Spinal cord (tissue), 10 donors: ENCODE results near the gene PSMD13. TPM values are rescaled to one million over a fixed set of nuclear protein-coding genes. Genes with fewer than 3 reads are reported as not detected.

Source experiments
- DNase-seq, 6 donors: peaks; one replicate each; pipeline versions ENCODE4 v3.0.0 to v3.0.0-alpha.2; 2013 to 2015; ENCODE audit warnings: low spot score in 6 of 6, low read depth in 4 of 6
- H3K27ac ChIP-seq: one replicate; pipeline ENCODE4 v1.5.1; 2013; ENCODE audit warnings: low read depth, low read length, control low read depth
- H3K27me3 ChIP-seq: one replicate; pipeline ENCODE4 v1.6.1; 2013; ENCODE audit warnings: low read length; ENCODE audit not compliant: control insufficient read depth, insufficient read depth
- H3K36me3 ChIP-seq: one replicate; pipeline ENCODE4 v1.6.1; 2013; ENCODE audit warnings: low read length; ENCODE audit not compliant: control insufficient read depth, insufficient read depth
- H3K4me1 ChIP-seq: one replicate; pipeline ENCODE4 v1.6.1; 2013; ENCODE audit warnings: low read length; ENCODE audit not compliant: control insufficient read depth, insufficient read depth
- H3K4me3 ChIP-seq: one replicate; pipeline ENCODE4 v1.5.1; 2013; ENCODE audit warnings: low read depth, low read length, control low read depth
- H3K9me3 ChIP-seq: one replicate; pipeline ENCODE4 v1.6.1; 2013; ENCODE audit warnings: low read length; ENCODE audit not compliant: control insufficient read depth, insufficient read depth
- WGBS: methylation state at CpG from one replicate; pipeline ENCODE4 v1.1.5; 2013; ENCODE audit warnings: missing lambda C conversion rate; ENCODE audit not compliant: insufficient coverage; 5-methylcytosine and 5-hydroxymethylcytosine counted together
- polyA plus RNA-seq, 2 donors: library from polyadenylated mRNA; unstranded; fragments of 120-200 nt; gene quantifications; one replicate each; pipeline ENCODE4 v1.2.1, GENCODE V29; 2013; ENCODE audit not compliant: insufficient read length in 2 of 2
- total RNA-seq, 2 donors: library from RNA; depleted of rRNA in 1 of 2; stranded (reverse); fragments of 120-200 nt in 1 of 2; fragments of >200 nt in 1 of 2; gene quantifications; one replicate each; pipeline versions ENCODE4 v1.2.3 to v1.2.4, GENCODE V29; 2013 to 2014
- donor health status: healthy.

PSMD13 gene
- total and polyA plus RNA-seq, 4 donors = 93.5 to 160 (median 114) TPM

DNA sequence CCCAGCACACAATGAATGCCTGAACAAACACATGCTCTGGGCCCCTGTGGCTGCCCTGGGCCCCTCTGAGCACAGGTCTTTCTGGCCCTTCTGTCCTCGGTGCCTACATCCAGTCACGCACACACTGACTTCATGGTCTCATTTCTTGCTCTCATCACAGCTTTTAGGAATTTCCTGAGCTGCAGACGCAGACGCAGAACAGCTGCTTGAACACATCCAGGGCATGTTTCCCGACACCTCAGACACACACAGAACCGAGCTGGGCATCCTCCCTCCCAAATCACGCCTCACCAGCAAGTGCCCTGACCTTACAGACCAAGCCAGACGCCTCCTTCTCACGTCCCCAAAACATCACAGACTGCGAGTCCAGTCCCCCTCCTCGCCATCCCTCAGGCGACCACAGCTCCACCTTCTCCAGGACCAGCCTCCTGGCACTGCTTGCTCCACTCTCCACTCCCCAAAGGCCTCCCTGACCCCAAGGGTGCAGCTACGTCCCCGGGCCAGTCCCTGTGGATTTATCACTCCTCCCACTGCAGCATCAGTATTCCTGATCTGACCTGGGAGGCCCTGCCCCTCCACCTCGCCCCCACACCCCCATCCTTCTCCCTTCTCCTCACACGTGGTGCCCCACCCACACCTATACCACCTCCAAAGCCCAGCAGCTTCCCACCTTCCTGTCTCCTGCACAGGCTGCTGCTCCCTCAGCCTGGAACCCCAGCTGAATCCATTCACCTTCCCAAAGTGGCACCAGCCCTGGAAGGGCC lies 13.6 kb upstream of the PSMD13 start:
- Histone ChIP-seq H3K27me3 (no peaks in the 10 kb centered on the region), H3K27ac (no peak overlapping the region), H3K9me3 (no peaks in the 10 kb centered on the region), H3K4me1 (no peaks in the 10 kb centered on the region), H3K36me3 (peaks cover 30% of the 10 kb centered on the region), H3K4me3 (no peak overlapping the region)
- DNase-seq = no peak
- WGBS = 86% methylated on average over 16 of the region's 16 CpGs

DNA sequence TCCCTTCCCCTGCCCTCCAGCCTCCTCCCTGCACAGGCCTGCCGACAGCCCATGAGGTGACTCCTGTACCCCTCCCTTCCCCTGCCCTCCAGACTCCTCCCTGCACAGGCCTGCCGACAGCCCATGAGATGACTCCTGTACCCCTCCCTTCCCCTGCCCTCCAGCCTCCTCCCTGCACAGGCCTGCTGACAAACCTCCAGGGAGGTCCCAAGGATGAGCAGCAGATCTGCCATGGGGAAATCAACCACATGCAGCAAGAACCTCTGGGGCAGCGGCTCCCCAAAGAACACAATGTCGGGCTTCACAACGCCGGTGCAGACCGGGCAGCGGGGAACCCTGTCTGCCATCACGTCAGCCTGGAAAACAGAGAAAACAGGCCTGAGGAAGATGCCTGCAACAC lies 12.9 kb upstream of the PSMD13 start:
- DNase-seq = no peak
- Histone ChIP-seq H3K27me3 (no peaks in the 10 kb centered on the region), H3K4me1 (no peaks in the 10 kb centered on the region), H3K4me3 (no peak overlapping the region), H3K9me3 (no peaks in the 10 kb centered on the region), H3K36me3 (peaks cover 26% of the 10 kb centered on the region), H3K27ac (no peak overlapping the region)
- 91% methylated on average over 8 of the region's 9 CpGs for WGBS

DNA sequence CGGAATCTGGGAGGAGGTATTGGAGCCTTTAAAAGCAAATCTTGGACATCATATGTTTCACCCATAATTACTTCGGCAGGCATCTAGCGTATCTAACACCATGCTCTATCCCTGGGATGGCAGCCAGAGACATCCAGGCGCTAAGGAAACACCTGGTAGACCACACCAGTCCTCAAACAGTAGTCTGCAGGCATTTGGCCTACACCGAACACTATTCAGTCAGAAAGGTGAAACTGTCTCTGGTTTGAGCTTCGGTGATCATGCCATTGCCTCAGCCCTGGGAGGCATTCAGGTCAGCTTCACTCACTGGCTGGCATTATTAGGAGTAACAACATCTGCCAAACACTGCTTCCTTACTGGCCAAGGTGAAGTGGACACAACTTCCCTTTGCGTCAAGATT lies 12.4 kb upstream of the PSMD13 start:
- H3K4me1 ChIP-seq = no peaks in the 10 kb centered on the region
- no peaks in the 10 kb centered on the region for H3K27me3 ChIP-seq
- peaks cover 26% of the 10 kb centered on the region for H3K36me3 ChIP-seq
- DNase-seq = no peak
- no peak overlapping the region for H3K4me3 ChIP-seq
- no peak overlapping the region for H3K27ac ChIP-seq
- WGBS = 98% methylated on average over 5 of the region's 7 CpGs
- no peaks in the 10 kb centered on the region for H3K9me3 ChIP-seq

DNA sequence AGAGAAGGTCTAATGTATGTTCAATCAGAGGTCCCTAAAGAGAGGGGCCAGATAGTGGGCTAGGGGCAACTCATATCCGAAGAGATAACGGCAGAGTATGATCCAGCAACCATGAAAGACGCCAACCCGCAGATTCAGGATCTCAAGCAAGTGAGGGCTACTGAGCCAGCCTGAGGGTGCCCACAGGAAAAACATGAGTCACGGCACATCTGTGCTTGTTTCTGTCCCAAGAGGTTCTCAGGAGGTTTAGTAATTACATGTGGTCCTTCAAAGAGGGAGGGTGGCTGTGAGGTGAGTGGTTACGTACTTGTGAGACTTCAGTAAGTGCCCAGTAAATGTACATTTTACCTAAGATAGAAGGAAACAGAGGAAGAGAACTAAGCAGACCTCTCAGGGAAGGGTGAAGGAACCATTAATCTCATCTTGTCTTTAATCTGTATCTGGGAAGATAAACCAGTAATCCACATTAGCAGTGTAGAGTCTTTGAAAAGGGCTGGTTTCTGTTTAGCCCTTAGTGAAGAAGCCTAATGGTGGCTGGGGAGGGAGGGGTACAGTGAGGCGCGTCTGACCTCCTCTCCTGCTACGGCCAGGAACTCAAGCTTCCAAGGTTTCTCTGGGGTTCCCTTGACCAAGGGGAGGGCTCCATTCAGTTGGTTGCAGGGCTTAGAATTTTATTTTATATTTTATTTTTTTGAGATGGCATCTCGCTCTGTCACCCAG lies 10.9 kb upstream of the PSMD13 start:
- WGBS = 95% methylated on average over 7 of the region's 10 CpGs
- H3K36me3 ChIP-seq = peaks cover 34% of the 10 kb centered on the region
- no peak for DNase-seq
- H3K27ac ChIP-seq = no peak overlapping the region
- H3K4me3 ChIP-seq = no peak overlapping the region
- H3K4me1 ChIP-seq = no peaks in the 10 kb centered on the region
- H3K9me3 ChIP-seq = no peaks in the 10 kb centered on the region
- H3K27me3 ChIP-seq = no peaks in the 10 kb centered on the region

- no peaks in the 10 kb centered on the region for H3K27me3 ChIP-seq
- 92% methylated on average over 3 of the region's 6 CpGs for WGBS
- DNase-seq = no peak
- no peak overlapping the region for H3K27ac ChIP-seq
- no peaks in the 10 kb centered on the region for H3K9me3 ChIP-seq
- H3K4me3 ChIP-seq = no peak overlapping the region
- H3K4me1 ChIP-seq = no peaks in the 10 kb centered on the region
- H3K36me3 ChIP-seq = peaks cover 34% of the 10 kb centered on the region
These were observed 8.9 kb upstream of the PSMD13 start for GRCh38 chr11:227824-228379.

GRCh38 chr11:230431-230830 lies 6.3 kb upstream of the PSMD13 start:
- 93% methylated on average over 10 of the region's 10 CpGs for WGBS
- DNase-seq = no peak
- no peak overlapping the region for H3K4me3 ChIP-seq
- H3K36me3 ChIP-seq = peaks cover 28% of the 10 kb centered on the region
- H3K27ac ChIP-seq = no peak overlapping the region
- H3K4me1 ChIP-seq = peaks cover 7% of the 10 kb centered on the region
- H3K9me3 ChIP-seq = no peaks in the 10 kb centered on the region
- H3K27me3 ChIP-seq = no peaks in the 10 kb centered on the region

DNA sequence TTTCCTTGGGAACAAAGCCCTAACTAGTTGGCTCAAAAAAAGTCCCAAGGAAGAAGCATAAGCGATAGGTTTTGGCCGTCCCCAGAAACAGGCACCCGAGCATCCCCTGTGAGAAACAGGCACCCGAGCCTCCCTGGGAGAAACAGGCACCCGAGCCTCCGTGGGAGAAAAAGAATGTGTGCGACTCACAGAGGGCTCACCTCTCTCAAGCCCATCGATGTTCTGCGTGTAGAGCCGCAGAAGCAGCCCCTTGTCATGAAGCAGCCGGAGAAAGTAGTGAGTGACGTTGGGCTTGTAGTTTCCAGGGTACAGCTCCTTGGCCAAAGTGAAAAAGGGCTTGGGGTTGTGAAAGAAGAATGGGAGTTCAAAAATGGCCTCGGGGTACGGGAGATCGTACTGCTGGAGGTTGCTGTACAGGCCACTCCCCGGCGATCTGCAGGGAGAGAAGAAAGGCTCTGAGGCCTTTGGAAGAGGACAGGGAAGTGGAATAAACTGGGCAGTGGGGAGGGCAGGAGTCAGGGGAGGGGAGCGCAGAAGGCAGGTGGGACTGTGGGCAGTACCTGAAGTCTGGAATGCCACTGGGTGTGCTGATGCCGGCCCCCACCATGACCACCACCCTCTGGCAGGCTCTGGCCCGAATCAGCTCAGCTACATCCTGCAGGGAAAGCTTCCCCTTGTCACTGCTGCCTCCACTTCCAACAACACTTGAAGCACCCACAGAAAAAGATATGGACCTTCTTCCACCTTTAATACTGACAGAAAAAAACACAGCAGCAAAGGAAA lies 3.8 kb upstream of the PSMD13 start:
- H3K4me3 ChIP-seq = no peak overlapping the region
- peaks cover 9% of the 10 kb centered on the region for H3K4me1 ChIP-seq
- H3K27ac ChIP-seq = no peak overlapping the region
- no peak for DNase-seq
- WGBS = 94% methylated on average over 20 of the region's 20 CpGs
- peaks cover 28% of the 10 kb centered on the region for H3K36me3 ChIP-seq
- no peaks in the 10 kb centered on the region for H3K27me3 ChIP-seq
- H3K9me3 ChIP-seq = no peaks in the 10 kb centered on the region

DNA sequence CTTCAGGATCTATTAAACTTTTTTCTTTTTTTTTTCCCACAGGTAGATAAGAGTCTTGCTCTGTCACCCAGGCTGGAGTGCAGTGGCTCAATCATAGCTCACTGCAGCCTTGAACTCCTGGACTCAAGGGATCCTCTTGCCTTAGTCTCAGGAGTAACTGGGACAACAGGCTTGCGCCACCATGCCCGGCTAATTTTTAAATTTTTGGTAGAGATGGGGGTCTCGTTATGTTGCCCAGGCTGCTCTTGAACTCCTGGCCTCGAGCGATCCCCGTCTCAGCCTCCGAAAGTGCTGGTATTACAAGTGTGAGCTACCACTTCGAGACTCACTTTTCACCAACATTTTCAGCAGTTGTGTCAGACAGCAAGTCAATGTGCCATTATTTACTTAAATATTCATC lies 1.6 kb upstream of the PSMD13 start:
- 73% methylated on average over 7 of the region's 8 CpGs for WGBS
- H3K4me3 ChIP-seq = peak overlapping the region; percentile 73
- H3K4me1 ChIP-seq = peaks cover 9% of the 10 kb centered on the region
- H3K27me3 ChIP-seq = no peaks in the 10 kb centered on the region
- no peaks in the 10 kb centered on the region for H3K9me3 ChIP-seq
- H3K27ac ChIP-seq = peak overlapping the region; percentile 84
- DNase-seq = no peak
- H3K36me3 ChIP-seq = peaks cover 19% of the 10 kb centered on the region

DNA sequence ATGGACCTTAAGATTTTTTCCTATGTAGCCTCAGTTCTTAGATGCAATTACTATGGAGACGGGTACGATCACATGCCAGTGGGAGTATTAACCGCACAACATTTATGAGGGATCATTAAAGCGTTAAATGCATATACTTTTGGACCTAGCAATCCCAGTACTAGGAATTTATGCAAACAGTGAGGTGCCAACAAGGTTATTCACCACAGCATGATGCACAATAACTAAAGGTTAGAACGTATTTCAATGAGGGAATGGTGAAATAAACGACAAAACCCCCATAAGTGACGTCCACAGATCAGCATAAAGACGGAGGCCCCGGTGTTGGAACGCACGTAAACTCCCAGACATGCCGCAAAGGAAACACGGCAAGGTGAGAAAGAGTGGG lies 1.2 kb upstream of the PSMD13 start:
- Histone ChIP-seq H3K4me3 (peak overlapping the region; percentile 73), H3K9me3 (no peaks in the 10 kb centered on the region), H3K36me3 (peaks cover 15% of the 10 kb centered on the region), H3K27me3 (no peaks in the 10 kb centered on the region), H3K4me1 (peaks cover 9% of the 10 kb centered on the region), H3K27ac (peak overlapping the region; percentile 84)
- 1% methylated on average over 10 of the region's 13 CpGs for WGBS
- DNase-seq = peak in 2 of 6 donors; percentile 0 to 28
